Hematopoietic multipotent progenitor cell treated with erythropoietin and hydrocortisone succinate and interleukin-3 and kit ligand, for 4 days (in vitro differentiated cells): ENCODE results near the gene GOLGA8J.
"Not testable (repeated sequence)": the region's sequence is repeated elsewhere in the genome, so short reads cannot be mapped to it uniquely, and the experiment has no call there.

Source experiments
- DNase-seq: peaks from one replicate; pipeline ENCODE4 v3.0.0-alpha.2; 2015

The GOLGA8J gene

DNA sequence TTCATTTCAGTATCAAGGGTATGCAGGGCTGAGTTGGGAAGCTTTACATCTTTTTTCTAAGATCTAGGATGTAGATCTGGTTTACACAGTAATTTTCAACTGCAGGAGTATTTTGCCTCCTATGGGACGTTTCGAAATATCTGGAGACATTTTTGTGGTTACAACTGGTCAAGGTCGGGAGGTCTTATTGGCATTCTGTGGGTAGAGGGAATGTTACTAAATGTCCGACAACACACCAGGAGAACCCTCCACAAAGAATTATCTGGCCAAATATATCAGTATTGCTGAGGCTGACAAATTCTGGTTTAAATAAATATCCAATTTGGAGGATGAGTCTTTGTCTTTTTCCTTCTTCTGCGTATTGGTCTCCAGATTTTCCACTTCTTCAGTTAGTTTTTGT is 1.9 kb upstream of the GOLGA8J start:
- not testable (repeated sequence) for DNase-seq

DNA sequence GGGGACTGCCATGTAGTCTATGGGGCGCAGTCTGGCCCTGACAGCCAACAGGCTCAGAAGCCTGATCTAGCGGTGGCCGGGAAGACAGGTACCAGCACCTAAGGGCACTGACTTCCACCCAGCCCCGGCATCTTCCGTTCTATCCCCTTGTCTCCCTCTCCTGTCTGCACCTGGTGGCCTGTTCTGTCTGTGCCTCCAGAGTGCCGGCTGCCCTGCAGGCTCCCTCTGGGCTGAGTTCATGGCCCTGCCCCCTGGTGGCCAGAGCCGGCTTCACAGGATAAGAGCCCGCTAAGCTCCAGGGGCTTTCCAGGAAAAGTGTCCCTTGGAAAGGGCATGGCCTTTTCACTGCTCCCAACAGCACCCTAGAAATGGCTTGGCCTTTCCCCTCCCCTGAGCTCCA is 15.1 kb downstream of the GOLGA8J start:
- DNase-seq, result not testable (repeated sequence)

DNA sequence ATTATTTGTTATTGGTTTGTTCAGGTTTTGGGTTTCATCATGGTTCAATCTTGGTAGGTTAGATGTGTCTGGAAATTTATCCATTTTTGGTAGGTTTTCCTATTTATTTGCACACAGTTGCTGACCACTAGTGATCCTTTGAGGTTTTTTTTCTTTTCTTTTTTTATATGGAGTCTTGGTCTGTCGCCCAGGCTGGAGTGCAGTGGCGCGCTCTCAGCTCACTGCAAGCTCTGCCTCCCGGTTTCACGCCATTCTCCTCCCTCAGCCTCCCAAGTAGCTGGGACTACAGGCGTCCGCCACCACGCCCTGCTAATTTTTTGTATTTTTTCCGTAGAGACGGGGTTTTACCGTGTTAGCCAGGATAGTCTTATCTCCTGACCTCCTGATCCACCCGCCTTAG is 20.1 kb downstream of the GOLGA8J start:
- DNase-seq, result not testable (repeated sequence)

DNA sequence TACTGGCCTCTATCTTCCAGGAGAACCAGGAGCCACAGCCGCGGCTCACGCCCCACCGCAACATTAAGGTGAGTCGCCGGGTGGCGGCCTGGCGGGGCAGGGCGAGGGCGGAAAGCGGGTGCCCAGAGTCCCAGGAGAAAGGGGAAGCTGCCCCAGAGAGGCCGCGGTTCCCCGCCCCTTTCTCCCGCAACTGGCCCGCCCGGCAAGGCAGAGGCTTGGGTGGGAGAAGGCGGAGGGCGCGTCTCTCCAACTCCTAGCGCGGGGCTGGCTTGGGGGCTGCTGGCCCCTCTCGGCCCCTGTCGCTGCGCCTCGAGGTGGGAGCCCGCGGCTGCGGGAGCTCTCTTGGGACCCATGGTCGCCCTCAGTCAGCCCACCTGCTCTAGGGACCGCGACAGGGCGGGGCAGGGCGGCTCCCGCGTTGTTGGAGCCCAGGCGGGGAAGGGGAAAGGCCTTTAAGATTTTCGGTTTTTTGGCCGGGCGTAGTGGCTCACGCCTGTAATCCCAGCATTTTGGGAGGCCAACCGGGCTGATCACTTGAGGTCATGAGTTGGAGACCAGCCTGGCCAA is 21.3 kb downstream of the GOLGA8J start:
- DNase-seq, result not testable (repeated sequence)

DNA sequence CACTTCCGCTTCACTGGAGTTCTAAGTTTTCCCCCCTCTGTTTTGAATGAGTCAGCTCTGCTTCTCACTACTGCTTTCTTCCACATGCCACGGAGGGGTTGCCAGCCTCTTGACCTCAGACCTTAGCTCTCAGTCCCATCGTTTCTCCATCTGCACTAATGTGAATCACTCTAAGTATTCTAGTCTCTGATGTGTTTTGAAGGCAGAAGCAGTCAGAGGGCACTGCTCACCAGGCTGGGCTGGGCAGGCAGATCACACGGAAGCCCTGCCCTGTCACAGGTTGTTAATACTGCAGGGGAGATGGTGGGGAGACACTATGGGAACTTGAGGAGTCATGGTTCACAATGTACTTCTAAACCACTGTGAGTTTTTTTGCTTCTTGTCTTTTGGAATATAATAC is 27.8 kb downstream of the GOLGA8J start:
- not testable (repeated sequence) for DNase-seq

DNA sequence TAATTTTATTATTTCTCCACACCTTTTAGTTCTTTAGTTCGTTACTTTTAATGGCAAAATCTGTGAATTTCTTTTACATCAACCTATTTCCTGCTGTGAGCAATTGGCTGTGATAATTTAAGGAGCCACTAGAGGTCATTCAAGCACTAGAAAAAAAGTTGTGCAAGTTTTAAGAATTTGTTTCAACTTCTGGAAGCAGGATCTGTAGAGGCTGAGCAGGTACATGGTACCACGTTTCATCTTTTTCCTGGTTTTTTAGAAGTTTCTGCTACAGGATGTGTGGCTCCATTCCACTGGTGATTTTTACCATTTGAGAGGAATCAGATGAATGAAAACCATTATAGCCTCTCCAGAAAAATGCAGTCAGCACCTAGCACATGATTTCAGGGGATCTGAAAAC is 47.3 kb downstream of the GOLGA8J start:
- DNase-seq, result not testable (repeated sequence)

DNA sequence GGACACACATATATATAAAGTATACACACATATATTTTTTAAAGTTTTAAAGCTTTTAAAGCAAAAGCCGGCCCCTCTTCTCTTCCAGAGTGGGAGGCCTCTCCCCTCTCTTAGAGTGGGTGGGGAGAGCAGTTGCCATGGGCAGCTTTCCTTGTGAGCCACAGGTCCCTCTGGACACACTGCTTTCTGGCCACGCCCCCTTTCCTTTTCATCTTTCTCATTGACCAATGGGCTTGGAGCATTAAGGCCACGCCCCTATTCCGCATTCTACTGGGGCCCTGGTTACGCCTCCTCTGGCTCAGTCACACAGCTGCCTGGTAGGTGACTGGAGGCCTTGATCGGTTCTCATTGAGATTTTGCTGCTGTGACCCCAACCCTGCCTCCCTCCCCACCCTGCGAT is 52.0 kb downstream of the GOLGA8J start, which contains the start of gene GOLGA8T:
GOLGA8T (plus strand) TSS at position 301 of the 400 bp plus-strand sequence; CDS start at position 399, 98 bp downstream.
- not testable (repeated sequence) for DNase-seq
